ENCODE data around the gene DENND1C. TPM values are rescaled to one million over a fixed set of nuclear protein-coding genes. Genes with fewer than 3 reads are reported as not detected.
A peak's percentile ranks its signal among the peaks of the same experiment; 100 is the strongest.

DENND1C gene
- total and polyA plus RNA-seq, 2 of the 8 experiments (the other 6 are each of a cell fraction or from before 2014, with no cell fraction given) = 3.6 to 4.0 TPM

GRCh38 chr19:6470173-6470572, 11.4 kb downstream of the DENND1C start:
- Histone ChIP-seq H3K36me3 (ENCODE audit: control insufficient read depth in 2 of 4, insufficient read depth in 4 of 4, low read length in 3 of 4) (peaks cover 0 to 8% (median 3%) of the 10 kb centered on the region in 4 experiments; a peak in 2 of 8 replicates), H3K23me2 (ENCODE audit: low read depth, low read length) (peaks cover 2% of the 10 kb centered on the region; the same call in 1 of the 2 replicates), H3K79me2 (ENCODE audit: control insufficient read depth in 1 of 2, insufficient read depth in 2 of 2, low read length in 2 of 2) (peaks cover 0 to 5% of the 10 kb centered on the region in 2 experiments; a peak in 2 of 4 replicates), H3K56ac (replicated peaks; ENCODE audit: insufficient read length, low read depth, low read length) (no peak overlapping the region), H3K79me1 (ENCODE audit: low read depth, low read length) (no peaks in the 10 kb centered on the region; the same call in 1 of the 2 replicates), H3K4me3 (ENCODE audit: extremely low read depth in 1 of 4, insufficient read depth in 2 of 4, low read depth in 3 of 4, low read length in 4 of 4) (no peak overlapping the region), H3K18ac (ENCODE audit: extremely low read depth, low read length) (no peak overlapping the region), H3K4me1 (replicated peaks in 1 of 4; ENCODE audit: control insufficient read depth in 3 of 4, insufficient read depth in 4 of 4, low read length in 3 of 4) (peaks cover 0 to 7% (median 2%) of the 10 kb centered on the region in 4 experiments; a peak in 4 of 7 replicates), H3K27ac (ENCODE audit: low read depth, low read length) (no peak overlapping the region), H4K8ac (ENCODE audit: extremely low read depth, insufficient read depth, low read length) (no peak overlapping the region), H2BK12ac (ENCODE audit: low read depth, low read length) (no peak overlapping the region), H4K5ac (ENCODE audit: insufficient read length, low read depth, low read length) (no peak overlapping the region), H3K9me3 (ENCODE audit: insufficient read depth in 2 of 2, low read depth in 1 of 2, low read length in 1 of 2) (no peaks in the 10 kb centered on the region), H3K9ac (replicated peaks in 1 of 4; ENCODE audit: extremely low read depth in 1 of 4, low read depth in 3 of 4, low read length in 3 of 4) (no peak overlapping the region), H4K20me1 (replicated peaks in 1 of 2; ENCODE audit: control insufficient read depth in 1 of 2, insufficient read depth in 2 of 2, low read length in 2 of 2) (peaks cover 0 to 12% of the 10 kb centered on the region in 2 experiments), H3K27me3 (replicated peaks in 1 of 4; ENCODE audit: control insufficient read depth in 3 of 4, extremely low read depth in 1 of 4, insufficient read depth in 3 of 4, low read length in 3 of 4) (peaks cover 0 to 8% (median 6%) of the 10 kb centered on the region in 4 experiments; a peak in 6 of 7 replicates), H4K91ac (replicated peaks; ENCODE audit: insufficient read length, low read length) (no peak overlapping the region), H2BK15ac (ENCODE audit: low read length) (no peak overlapping the region), H3K4me2 (ENCODE audit: insufficient read depth in 1 of 2, low read depth in 2 of 2, low read length in 2 of 2) (no peak overlapping the region), H2BK5ac (ENCODE audit: low read depth, low read length) (no peak overlapping the region), H3K14ac (ENCODE audit: insufficient read length) (no peak overlapping the region), H3K4ac (replicated peaks; ENCODE audit: insufficient read length, low read depth, low read length) (no peak overlapping the region), H2BK20ac (ENCODE audit: low read length) (no peak overlapping the region), H3K23ac (ENCODE audit: insufficient read length) (no peak overlapping the region), H2BK120ac (replicated peaks; ENCODE audit: low read depth, low read length) (no peak overlapping the region), H2AFZ (ENCODE audit: low read length) (no peak overlapping the region), H2AK5ac (ENCODE audit: low read depth, low read length) (no peak overlapping the region)
- 75% methylated on average over 8 of the region's 8 CpGs; no CpG with 5 or more reads in 1 of the 2 experiments for WGBS, 2 experiments (ENCODE audit: extremely low coverage in 1 of 2, insufficient coverage in 1 of 2, insufficient read length in 1 of 2, insufficient replicate concordance in 2 of 2, low coverage in 1 of 2, low lambda C conversion rate in 2 of 2, missing lambda C conversion rate in 1 of 2)
- POLR2A ChIA-PET (ENCODE audit: partially characterized antibody) = interaction anchor here (1.1 kb wide), 1 partner anchor 47 kb away, joined by 3 read pairs; no protein-coding TSS in a partner anchor
- CTCF ChIA-PET (ENCODE audit: partially characterized antibody) = interaction anchor here (0.8 to 1.3 kb wide), 4 partner anchors 12 to 36 kb away, joined by 3 to 4 read pairs (median 4); no protein-coding TSS in a partner anchor
- FAIRE-seq (no peak), DNase-seq (ENCODE audit: low read depth in 1 of 2, low spot score in 2 of 2) (no peak)
- peak in 2 of 3 experiments; percentile 10 to 25; a peak in 2 of 4 replicates for TF ChIP-seq CTCF (IDR thresholded peaks at IDR 0.05; ENCODE audit: control extremely low read depth in 1 of 3, insufficient read depth in 1 of 3, low read depth in 1 of 3, low read length in 3 of 3)
- TF ChIP-seq TAF1 (IDR thresholded peaks at IDR 0.05; ENCODE audit: low read depth, low read length) = no peak
